DMS153 (cell line): ENCODE results near the gene COX19.
A peak's percentile ranks its signal among the peaks of the same experiment; 100 is the strongest.

Experiments used
- DNase-seq: peaks from one replicate; lab custom pipeline; 2025; lab: John Stamatoyannopoulos, UW

The COX19 gene

GRCh38 chr7:991729-992656, 16.6 kb upstream of the COX19 start:
- no peak for DNase-seq

- DNase-seq = no peak
These were observed 15.8 kb upstream of the COX19 start for GRCh38 chr7:990933-991728.

- no peak for DNase-seq
These were observed 15.1 kb upstream of the COX19 start for GRCh38 chr7:990352-990932.

- no peak for DNase-seq
These were observed 13.7 kb upstream of the COX19 start for GRCh38 chr7:988963-989529.

- no peak for DNase-seq
These were observed 13.1 kb upstream of the COX19 start for GRCh38 chr7:988426-988911.

GRCh38 chr7:987909-988308, 12.6 kb upstream of the COX19 start:
- DNase-seq = no peak

- no peak for DNase-seq
These were observed 11.7 kb upstream of the COX19 start for GRCh38 chr7:986766-987751.

- no peak for DNase-seq
These were observed 10.8 kb upstream of the COX19 start for GRCh38 chr7:985915-986741.

- no peak for DNase-seq
These were observed 9.7 kb upstream of the COX19 start for GRCh38 chr7:985127-985416.

- DNase-seq = no peak
These were observed 9.2 kb upstream of the COX19 start for GRCh38 chr7:984361-985126.

- no peak for DNase-seq
These were observed 8.3 kb upstream of the COX19 start for GRCh38 chr7:983616-984071.

- no peak for DNase-seq
These were observed 7.8 kb upstream of the COX19 start, which contains the start of gene CYP2W1 for GRCh38 chr7:983004-983615. TSS of gene CYP2W1 (plus strand) at chr7:983181. CDS start at chr7:983212, 31 bp downstream.

GRCh38 chr7:982511-983003, 7.2 kb upstream of the COX19 start:
- peak; percentile 25 for DNase-seq

- DNase-seq = no peak
These were observed 6.6 kb upstream of the COX19 start for GRCh38 chr7:981793-982510.

GRCh38 chr7:979886-980571, 4.7 kb upstream of the COX19 start:
- no peak for DNase-seq

GRCh38 chr7:979151-979550, 3.8 kb upstream of the COX19 start:
- DNase-seq = no peak

GRCh38 chr7:978416-979091, 3.2 kb upstream of the COX19 start:
- DNase-seq = no peak
